ENCODE data around the gene ABL1.

Gene ABL1

GRCh38 chr9:130919559-130920145, 84.6 kb downstream of the ABL1 start:
- no peak overlapping the region for H3K4me2 ChIP-seq (ENCODE audit: low read length)
- H3K9ac ChIP-seq, result no peak overlapping the region
- no peak overlapping the region for H2AFZ ChIP-seq
- H3K79me2 ChIP-seq, result no peaks in the 10 kb centered on the region
- H3K27me3 ChIP-seq (ENCODE audit: control insufficient read depth, insufficient read depth, low read length), result no peaks in the 10 kb centered on the region
- TF ChIP-seq, protein P1, sequence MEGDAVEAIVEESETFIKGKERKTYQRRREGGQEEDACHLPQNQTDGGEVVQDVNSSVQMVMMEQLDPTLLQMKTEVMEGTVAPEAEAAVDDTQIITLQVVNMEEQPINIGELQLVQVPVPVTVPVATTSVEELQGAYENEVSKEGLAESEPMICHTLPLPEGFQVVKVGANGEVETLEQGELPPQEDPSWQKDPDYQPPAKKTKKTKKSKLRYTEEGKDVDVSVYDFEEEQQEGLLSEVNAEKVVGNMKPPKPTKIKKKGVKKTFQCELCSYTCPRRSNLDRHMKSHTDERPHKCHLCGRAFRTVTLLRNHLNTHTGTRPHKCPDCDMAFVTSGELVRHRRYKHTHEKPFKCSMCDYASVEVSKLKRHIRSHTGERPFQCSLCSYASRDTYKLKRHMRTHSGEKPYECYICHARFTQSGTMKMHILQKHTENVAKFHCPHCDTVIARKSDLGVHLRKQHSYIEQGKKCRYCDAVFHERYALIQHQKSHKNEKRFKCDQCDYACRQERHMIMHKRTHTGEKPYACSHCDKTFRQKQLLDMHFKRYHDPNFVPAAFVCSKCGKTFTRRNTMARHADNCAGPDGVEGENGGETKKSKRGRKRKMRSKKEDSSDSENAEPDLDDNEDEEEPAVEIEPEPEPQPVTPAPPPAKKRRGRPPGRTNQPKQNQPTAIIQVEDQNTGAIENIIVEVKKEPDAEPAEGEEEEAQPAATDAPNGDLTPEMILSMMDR (IDR thresholded peaks at IDR 0.05), result no peak
- no peaks in the 10 kb centered on the region for H3K36me3 ChIP-seq (ENCODE audit: control insufficient read depth, insufficient read depth, low read length)
- H3K4me3 ChIP-seq (ENCODE audit: low read depth, low read length), result no peak overlapping the region
- no peaks in the 10 kb centered on the region for H3K4me1 ChIP-seq
- H3K27ac ChIP-seq, result no peak overlapping the region
- no peaks in the 10 kb centered on the region for H3K9me3 ChIP-seq (ENCODE audit: control insufficient read depth, low read length)

DNA sequence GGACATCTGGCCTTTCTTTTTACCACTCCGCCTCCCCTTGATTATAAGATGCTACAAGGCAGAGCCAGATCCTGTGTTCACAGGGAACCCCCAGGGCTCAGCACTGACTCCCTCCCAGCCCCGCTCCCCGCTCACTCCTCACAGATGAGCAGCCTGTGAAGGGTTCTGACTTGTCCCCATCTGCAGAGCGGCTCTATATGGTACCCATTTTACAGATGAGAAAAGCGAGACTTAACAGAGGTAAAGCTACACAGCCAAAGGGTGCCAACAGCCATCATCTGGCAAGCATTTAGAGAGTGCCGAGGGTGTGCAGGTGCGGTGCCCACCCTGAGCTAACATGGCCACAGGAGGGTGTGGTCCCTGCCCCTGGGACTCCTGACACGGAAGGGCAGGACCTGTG, 85.2 kb downstream of the ABL1 start:
- Histone ChIP-seq H3K4me2 (ENCODE audit: low read length) (no peak overlapping the region), H3K4me1 (no peaks in the 10 kb centered on the region), H3K4me3 (ENCODE audit: low read depth, low read length) (no peak overlapping the region), H3K27ac (no peak overlapping the region), H3K9me3 (ENCODE audit: control insufficient read depth, low read length) (no peaks in the 10 kb centered on the region), H3K9ac (no peak overlapping the region), H2AFZ (no peak overlapping the region), H3K79me2 (no peaks in the 10 kb centered on the region), H3K27me3 (ENCODE audit: control insufficient read depth, insufficient read depth, low read length) (no peaks in the 10 kb centered on the region), H3K36me3 (ENCODE audit: control insufficient read depth, insufficient read depth, low read length) (no peaks in the 10 kb centered on the region)
- TF ChIP-seq, protein P1 (IDR thresholded peaks at IDR 0.05), result no peak

DNA sequence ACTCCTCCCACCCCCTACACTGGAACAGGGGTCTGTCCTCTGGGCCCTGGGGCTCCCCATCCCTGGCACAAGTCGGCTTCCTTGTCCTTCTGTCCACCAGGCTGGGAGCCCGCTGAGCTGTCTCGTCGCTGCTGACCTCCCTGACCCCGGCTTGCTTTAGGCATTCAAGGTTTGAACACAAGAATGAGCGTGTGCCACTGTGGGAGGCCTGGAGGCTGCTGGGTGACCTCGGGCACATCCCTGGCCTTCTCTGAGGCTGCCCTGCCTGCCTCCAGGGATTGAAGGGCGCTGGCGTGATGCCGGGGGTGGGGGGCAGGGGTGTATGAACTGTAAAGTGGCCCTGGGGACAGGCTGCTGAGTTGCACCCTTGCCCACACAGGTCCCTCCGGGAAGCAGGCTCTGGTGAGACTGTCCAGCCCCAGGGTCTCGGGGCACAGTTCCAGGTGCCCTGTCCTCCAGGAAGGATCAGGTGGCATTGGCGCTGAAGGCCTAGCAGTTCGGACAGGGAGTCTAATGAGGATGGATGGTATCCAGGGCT, 85.8 kb downstream of the ABL1 start:
- Histone ChIP-seq H3K9ac (no peak overlapping the region), H3K27ac (no peak overlapping the region), H3K4me1 (no peaks in the 10 kb centered on the region), H3K79me2 (no peaks in the 10 kb centered on the region), H3K4me3 (ENCODE audit: low read depth, low read length) (no peak overlapping the region), H3K27me3 (ENCODE audit: control insufficient read depth, insufficient read depth, low read length) (no peaks in the 10 kb centered on the region), H3K4me2 (ENCODE audit: low read length) (no peak overlapping the region), H3K9me3 (ENCODE audit: control insufficient read depth, low read length) (no peaks in the 10 kb centered on the region), H3K36me3 (ENCODE audit: control insufficient read depth, insufficient read depth, low read length) (no peaks in the 10 kb centered on the region), H2AFZ (no peak overlapping the region)
- TF ChIP-seq, protein P1 (IDR thresholded peaks at IDR 0.05), result no peak

- Histone ChIP-seq H3K4me2 (ENCODE audit: low read length) (no peak overlapping the region), H3K27ac (no peak overlapping the region), H3K4me3 (ENCODE audit: low read depth, low read length) (no peak overlapping the region), H3K9ac (no peak overlapping the region), H3K4me1 (no peaks in the 10 kb centered on the region), H2AFZ (no peak overlapping the region), H3K9me3 (ENCODE audit: control insufficient read depth, low read length) (no peaks in the 10 kb centered on the region), H3K36me3 (ENCODE audit: control insufficient read depth, insufficient read depth, low read length) (no peaks in the 10 kb centered on the region), H3K79me2 (no peaks in the 10 kb centered on the region), H3K27me3 (ENCODE audit: control insufficient read depth, insufficient read depth, low read length) (no peaks in the 10 kb centered on the region)
- TF ChIP-seq, protein P1 (IDR thresholded peaks at IDR 0.05), result no peak
Measured at GRCh38 chr9:130921300-130921988, 86.4 kb downstream of the ABL1 start.
